ACC112 (cell line): ENCODE measurements around the gene ACVR1B.

ENCODE experiments used
- H2AFZ ChIP-seq: fragments of 200-600 bp; sonication (generic); one replicate; pipeline ENCODE4 v1.6.0; 2017; ENCODE audit warnings: antibody characterized with exemption, low read length; ENCODE audit not compliant: unreplicated experiment
- H3K27ac ChIP-seq: fragments of 200-600 bp; sonication (generic); 2 replicates; pipeline ENCODE4 v1.5.1; 2014; ENCODE audit warnings: low read depth, mild to moderate bottlenecking, antibody characterized with exemption, low read length, moderate library complexity
- H3K27me3 ChIP-seq: fragments of 200-600 bp; sonication (generic); 2 replicates; pipeline ENCODE4 v1.6.1; 2014; ENCODE audit warnings: mild to moderate bottlenecking, antibody characterized with exemption, low read length, moderate library complexity, mixed read lengths; ENCODE audit not compliant: insufficient read depth
- H3K36me3 ChIP-seq: fragments of 200-600 bp; sonication (generic); 2 replicates; pipeline ENCODE4 v1.6.1; 2016; ENCODE audit warnings: mild to moderate bottlenecking, antibody characterized with exemption, low read length, moderate library complexity, mixed read lengths; ENCODE audit not compliant: insufficient read depth
- H3K4me1 ChIP-seq: fragments of 200-600 bp; sonication (generic); one replicate; pipeline ENCODE4 v1.6.1; 2016; ENCODE audit warnings: low read length, mixed read lengths; ENCODE audit not compliant: insufficient read depth, unreplicated experiment, control insufficient read depth
- H3K4me3 ChIP-seq: fragments of 200-600 bp; sonication (generic); 2 replicates; pipeline ENCODE4 v1.5.1; 2014; ENCODE audit warnings: mild to moderate bottlenecking, low read depth, low read length
- H3K79me2 ChIP-seq: fragments of 200-600 bp; sonication (generic); one replicate; pipeline ENCODE4 v1.6.0; 2016; ENCODE audit warnings: low read length; ENCODE audit not compliant: control insufficient read depth, unreplicated experiment, insufficient read depth

Gene ACVR1B

GRCh38 chr12:52037248-52037861, 85.9 kb downstream of the ACVR1B start:
- Histone ChIP-seq H3K27me3 (no peaks in the 10 kb centered on the region; the same call in 1 of the 2 replicates), H2AFZ (peak overlapping the region; percentile 62), H3K36me3 (no peaks in the 10 kb centered on the region), H3K4me1 (peaks cover 25% of the 10 kb centered on the region), H3K4me3 (peak overlapping the region; percentile 88), H3K27ac (peak overlapping the region; percentile 63; the same call in 1 of the 2 replicates), H3K79me2 (no peaks in the 10 kb centered on the region)

- Histone ChIP-seq H3K27me3 (no peaks in the 10 kb centered on the region; the same call in 1 of the 2 replicates), H3K4me3 (no peak overlapping the region), H3K79me2 (no peaks in the 10 kb centered on the region), H3K36me3 (no peaks in the 10 kb centered on the region), H3K27ac (no peak overlapping the region), H3K4me1 (peaks cover 23% of the 10 kb centered on the region), H2AFZ (no peak overlapping the region)
These were observed 86.9 kb downstream of the ACVR1B start for GRCh38 chr12:52038447-52038846.

DNA sequence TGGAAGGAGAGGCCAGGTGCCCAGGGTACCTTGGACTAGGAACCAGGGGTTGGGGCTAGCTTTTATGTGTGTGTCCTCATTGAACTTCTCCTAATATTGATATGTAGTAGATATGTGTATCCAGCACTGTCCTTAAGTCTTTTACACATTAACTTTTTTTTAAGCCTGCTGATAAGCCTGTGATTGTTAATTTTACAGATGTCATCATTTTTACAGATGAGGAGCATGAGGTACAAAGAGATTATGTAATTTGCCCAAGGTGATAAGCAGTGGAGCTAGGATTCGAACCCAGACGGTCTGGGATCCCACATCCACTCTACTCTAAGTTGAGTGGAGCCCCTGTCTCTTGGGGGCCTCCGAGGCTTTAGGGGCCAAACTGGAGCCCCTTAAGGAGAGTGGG, 89.5 kb downstream of the ACVR1B start:
- peaks cover 40% of the 10 kb centered on the region for H3K4me1 ChIP-seq
- no peaks in the 10 kb centered on the region for H3K79me2 ChIP-seq
- no peak overlapping the region for H2AFZ ChIP-seq
- H3K36me3 ChIP-seq = no peaks in the 10 kb centered on the region
- no peak overlapping the region for H3K27ac ChIP-seq
- no peak overlapping the region for H3K4me3 ChIP-seq
- no peaks in the 10 kb centered on the region for H3K27me3 ChIP-seq

DNA sequence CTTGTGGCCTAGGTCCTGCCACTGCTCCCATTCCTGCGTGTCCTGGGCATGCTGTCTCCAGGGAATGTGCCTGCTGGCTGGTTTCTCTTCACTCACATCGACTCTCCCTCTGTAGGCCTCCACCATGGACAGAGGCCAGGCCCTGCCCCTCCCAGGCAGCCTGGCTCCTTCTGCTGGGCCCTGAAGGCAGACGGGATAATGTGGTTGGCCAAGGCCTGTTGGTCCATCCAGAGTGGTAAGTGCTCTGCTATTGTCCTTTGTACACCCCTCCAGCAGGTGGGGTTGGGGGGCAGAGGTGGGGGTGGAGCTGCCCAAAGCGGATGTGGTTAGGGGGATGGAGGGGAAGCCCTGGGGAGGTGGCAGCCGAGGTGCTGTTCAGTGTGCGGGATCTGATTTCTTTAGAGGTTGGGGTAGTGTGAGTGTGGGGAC, 90.2 kb downstream of the ACVR1B start:
- Histone ChIP-seq H3K27me3 (no peaks in the 10 kb centered on the region), H3K4me1 (peaks cover 36% of the 10 kb centered on the region), H3K4me3 (no peak overlapping the region), H3K27ac (no peak overlapping the region), H2AFZ (no peak overlapping the region), H3K36me3 (no peaks in the 10 kb centered on the region), H3K79me2 (no peaks in the 10 kb centered on the region)

DNA sequence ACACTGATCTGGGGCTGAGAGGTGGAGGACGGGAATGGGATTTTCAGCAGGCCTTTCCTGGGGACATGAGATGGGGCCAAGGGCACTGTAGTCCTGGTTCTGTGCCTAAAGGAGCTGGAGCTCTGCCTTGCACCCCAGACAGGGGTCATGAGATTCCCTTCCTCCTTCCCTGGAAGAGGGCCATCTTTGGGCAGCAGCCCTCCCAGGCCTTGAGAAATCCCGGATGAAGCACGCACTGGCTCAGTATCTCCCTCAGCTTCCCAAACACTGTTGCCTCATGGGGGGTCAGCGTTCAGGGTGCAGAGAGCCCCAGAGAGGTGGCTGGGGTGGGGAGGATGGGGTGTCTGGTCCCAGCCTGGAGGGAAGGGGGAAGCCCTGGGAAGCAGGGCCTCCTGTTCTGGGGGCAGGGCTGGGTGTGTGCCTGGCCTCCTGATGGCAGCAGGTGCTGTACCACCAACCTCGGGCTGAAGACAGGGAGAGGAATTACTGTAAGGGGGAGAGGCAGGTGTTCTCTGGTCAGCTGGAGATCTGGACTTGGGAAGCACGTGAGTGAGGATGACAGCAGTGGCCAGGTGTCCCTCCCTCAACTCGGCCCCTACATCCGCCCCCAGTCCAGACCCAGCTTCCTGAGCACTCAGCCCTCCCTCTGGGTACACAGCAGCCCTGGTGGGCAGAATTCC, 91.3 kb downstream of the ACVR1B start:
- Histone ChIP-seq H2AFZ (no peak overlapping the region), H3K79me2 (no peaks in the 10 kb centered on the region), H3K4me3 (no peak overlapping the region), H3K36me3 (no peaks in the 10 kb centered on the region), H3K4me1 (peaks cover 31% of the 10 kb centered on the region), H3K27me3 (no peaks in the 10 kb centered on the region), H3K27ac (no peak overlapping the region)

DNA sequence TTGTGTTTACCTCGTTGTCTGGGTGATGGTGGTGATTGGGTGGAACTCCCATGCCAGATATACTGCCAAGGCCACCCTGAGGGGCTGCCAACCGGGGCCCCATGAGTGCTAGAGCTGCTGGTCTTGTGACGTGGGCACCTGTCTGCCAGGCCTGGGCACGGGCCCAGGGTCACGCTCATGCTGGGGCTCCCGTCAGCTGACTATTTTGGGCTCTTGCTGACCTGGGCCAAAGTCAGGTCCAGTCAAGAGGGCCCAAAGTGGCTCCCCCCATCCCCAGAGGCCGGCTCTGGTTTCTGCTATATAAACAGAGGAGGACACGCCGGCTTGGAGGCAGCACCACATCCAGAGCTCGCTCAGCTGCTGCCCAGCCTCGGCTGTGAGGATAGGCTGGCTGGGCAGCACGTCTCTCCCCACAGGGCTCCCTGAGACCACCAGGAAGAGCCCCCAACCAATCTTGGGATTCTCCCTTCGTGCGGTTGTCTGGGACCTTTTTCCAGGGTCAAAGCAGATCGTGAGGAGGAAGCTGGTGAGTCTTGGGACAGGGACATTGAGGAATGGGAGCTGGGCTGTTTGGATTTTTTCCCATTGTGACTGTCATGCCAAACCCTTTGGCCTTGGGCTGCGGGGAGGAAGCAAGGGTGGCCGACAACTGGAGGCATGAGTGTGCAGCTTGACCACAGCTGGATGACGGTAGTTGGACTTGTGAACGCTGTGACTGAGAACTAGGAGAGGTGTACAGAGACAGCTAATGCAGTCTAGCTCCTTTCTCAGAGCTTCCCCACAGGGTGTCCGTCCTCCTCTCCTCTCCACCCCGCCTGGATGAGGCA, 92.1 kb downstream of the ACVR1B start:
- no peak overlapping the region for H3K4me3 ChIP-seq
- no peak overlapping the region for H2AFZ ChIP-seq
- H3K27ac ChIP-seq = peak overlapping the region; percentile 51
- no peaks in the 10 kb centered on the region for H3K79me2 ChIP-seq
- peaks cover 26% of the 10 kb centered on the region for H3K4me1 ChIP-seq
- H3K27me3 ChIP-seq = no peaks in the 10 kb centered on the region
- no peaks in the 10 kb centered on the region for H3K36me3 ChIP-seq

GRCh38 chr12:52044292-52044983, 92.9 kb downstream of the ACVR1B start:
- Histone ChIP-seq H3K4me1 (peaks cover 23% of the 10 kb centered on the region), H3K27me3 (no peaks in the 10 kb centered on the region), H3K27ac (peak overlapping the region; percentile 51), H3K36me3 (no peaks in the 10 kb centered on the region), H3K4me3 (no peak overlapping the region), H3K79me2 (no peaks in the 10 kb centered on the region), H2AFZ (no peak overlapping the region)

DNA sequence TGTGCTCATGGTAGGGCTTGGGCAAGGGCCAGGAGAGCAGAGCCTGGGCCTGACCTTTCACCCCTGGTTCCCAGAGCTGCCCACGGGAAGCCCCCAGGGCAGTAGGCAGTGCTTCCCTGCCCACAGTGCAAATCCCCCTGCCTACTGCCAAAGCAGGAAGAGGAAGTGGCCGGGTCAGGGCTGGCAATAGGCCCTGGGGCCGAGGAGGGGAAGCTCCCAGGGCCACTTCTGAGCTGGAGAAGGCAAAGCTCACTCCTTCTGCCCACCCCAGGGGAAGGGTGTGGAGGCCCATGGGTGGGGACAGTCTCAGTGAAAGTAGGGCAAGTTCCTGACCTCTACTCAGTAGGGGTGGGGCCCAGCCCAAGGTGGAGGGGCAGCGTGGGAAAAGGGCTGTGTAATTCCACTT, 94.3 kb downstream of the ACVR1B start:
- Histone ChIP-seq H3K27ac (no peak overlapping the region), H3K4me1 (peaks cover 33% of the 10 kb centered on the region), H2AFZ (no peak overlapping the region)

More for the DNA sequence above, 94.3 kb downstream of the ACVR1B start:
- H3K36me3 ChIP-seq = no peaks in the 10 kb centered on the region
- H3K79me2 ChIP-seq = no peaks in the 10 kb centered on the region
- H3K27me3 ChIP-seq = no peaks in the 10 kb centered on the region
- H3K4me3 ChIP-seq = no peak overlapping the region
